Epithelial cell of prostate (primary cell): ENCODE results near the gene XKRX.
A peak's percentile ranks its signal among the peaks of the same experiment; 100 is the strongest.

Experiments
- DNase-seq: peaks from one replicate; pipeline ENCODE4 v3.0.0-alpha.2; 2011; ENCODE audit warnings: low read depth, low spot score
- H3K27ac ChIP-seq: fragments of 450-650 bp; 2 replicates; pipeline ENCODE4 v1.5.1; 2017; ENCODE audit warnings: mild to moderate bottlenecking

XKRX gene

GRCh38 chrX:100928660-100929613 lies at the start of gene XKRX:
XKRX (minus strand) TSS chrX:100928917; CDS start chrX:100928304, 613 bp downstream.
- no peak within 1 kb of the TSS for H3K27ac ChIP-seq
- DNase-seq = no peak

GRCh38 chrX:100976211-100976610 lies 47.5 kb upstream of the XKRX start:
- no peak overlapping the region for H3K27ac ChIP-seq
- DNase-seq = no peak

DNA sequence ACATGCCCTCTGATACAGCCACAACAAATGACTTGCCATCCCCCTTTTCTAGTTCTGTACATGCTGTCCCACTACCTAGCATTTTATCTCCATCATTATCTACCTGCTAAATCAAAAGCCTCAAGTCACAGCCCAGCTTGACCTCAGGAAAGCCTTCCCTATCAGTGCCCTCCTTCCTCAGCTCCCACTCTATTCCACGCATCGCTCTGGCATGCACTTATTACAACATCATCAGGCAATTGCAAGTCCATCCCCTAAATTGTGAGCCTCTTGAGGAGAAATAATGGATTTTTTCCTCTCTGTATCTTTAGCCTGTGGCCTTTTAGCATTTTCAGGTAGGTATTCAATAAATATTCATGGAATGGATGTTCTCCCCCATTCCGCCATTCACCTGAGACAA lies 46.5 kb upstream of the XKRX start:
- H3K27ac ChIP-seq = no peak overlapping the region
- no peak for DNase-seq

GRCh38 chrX:100973411-100973810 lies 44.7 kb upstream of the XKRX start:
- DNase-seq = no peak
- H3K27ac ChIP-seq = no peak overlapping the region

DNA sequence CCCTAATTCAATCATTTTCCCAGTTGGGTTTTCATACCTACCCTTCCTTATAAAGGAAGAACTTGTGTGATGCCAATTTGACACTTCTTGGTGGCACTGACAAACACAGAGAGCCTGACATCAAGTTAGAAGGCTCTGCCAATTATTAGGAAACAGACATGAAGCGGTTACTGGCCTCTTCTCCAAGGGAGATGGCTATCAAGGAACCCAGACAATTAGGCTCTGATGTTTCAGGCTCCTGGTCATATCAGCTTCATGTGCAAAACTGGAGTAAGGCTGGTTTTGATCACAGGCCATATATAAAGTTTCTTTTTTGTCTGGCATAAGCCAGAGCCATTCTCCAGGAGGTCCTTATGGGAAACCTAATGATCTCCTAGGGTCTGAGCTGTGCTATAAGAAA lies 41.2 kb upstream of the XKRX start:
- DNase-seq = no peak
- H3K27ac ChIP-seq = no peak overlapping the region

DNA sequence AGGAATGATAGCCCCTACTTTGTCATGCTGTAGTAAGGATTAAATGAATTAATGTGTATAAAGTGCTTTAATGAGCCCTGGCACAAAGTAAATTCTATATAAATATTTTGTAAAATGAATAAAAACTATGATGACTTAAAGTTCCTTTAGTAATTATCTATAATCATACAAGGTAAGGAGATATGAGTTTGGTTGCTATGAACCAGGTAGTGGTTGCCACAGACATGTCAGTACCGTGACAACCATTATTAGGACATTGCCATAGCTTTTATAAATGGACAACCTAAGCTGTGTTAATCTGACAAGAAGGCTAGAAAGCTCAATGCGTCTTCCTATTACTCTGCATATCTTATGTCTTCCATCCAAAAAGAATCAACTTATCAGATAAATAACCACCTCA lies 40.7 kb upstream of the XKRX start, which contains the start of gene ARL13A:
ARL13A (plus strand) TSS at position 301 of the 400 bp plus-strand sequence. CDS start 3,982 bp downstream, outside the sequence.
- DNase-seq = no peak
- H3K27ac ChIP-seq = no peak within 1 kb of the TSS

DNA sequence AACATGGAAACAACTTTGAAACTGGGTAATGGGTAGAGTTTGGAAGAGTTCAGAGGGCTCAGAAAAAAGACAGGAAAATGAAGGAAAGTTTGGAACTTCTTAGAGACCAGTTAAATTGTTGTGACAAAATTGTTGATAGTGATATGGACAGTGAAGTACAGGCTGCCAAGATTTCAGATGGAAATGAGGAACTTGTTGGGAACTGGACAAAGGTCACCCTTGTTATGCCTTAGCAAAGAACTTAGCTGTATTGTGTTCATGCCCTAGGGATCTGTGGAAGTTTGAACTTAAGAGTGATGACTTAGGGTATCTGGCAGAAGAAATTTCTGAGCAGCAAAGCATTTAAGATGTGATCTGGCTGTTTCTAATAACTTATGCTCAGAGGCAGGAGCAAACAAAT lies 35.6 kb upstream of the XKRX start:
- DNase-seq = no peak
- H3K27ac ChIP-seq = no peak overlapping the region

- H3K27ac ChIP-seq = no peak overlapping the region
- no peak for DNase-seq
Measured at GRCh38 chrX:100962811-100963210, 34.1 kb upstream of the XKRX start.

GRCh38 chrX:100948557-100948956 lies 19.8 kb upstream of the XKRX start:
- DNase-seq = no peak
- H3K27ac ChIP-seq = no peak overlapping the region

GRCh38 chrX:100946299-100946927 lies 17.7 kb upstream of the XKRX start:
- no peak overlapping the region for H3K27ac ChIP-seq
- DNase-seq = no peak

GRCh38 chrX:100944601-100945000 lies 15.9 kb upstream of the XKRX start:
- DNase-seq = no peak
- H3K27ac ChIP-seq = no peak overlapping the region

GRCh38 chrX:100939333-100939732 lies 10.6 kb upstream of the XKRX start:
- DNase-seq = no peak
- no peak overlapping the region for H3K27ac ChIP-seq

DNA sequence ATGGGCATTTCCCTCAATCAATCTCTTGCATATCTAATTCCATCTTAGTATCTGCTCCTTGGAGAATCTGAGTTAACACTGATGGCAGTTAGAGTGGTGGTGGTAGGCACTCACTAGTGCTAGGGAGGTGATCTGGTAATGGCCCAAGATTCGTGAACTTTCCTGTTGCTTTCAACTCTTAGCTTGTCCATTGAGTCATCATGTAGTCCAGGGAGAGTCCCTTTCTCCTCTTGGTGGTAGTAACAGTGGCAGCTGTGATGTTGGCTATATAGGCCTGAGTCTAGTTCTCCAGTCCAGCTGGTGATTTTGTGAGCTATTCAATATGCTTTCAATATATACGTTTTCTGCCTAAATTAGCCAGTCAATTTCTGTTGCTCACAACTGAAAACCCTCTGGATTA lies 7.0 kb upstream of the XKRX start:
- DNase-seq = no peak
- no peak overlapping the region for H3K27ac ChIP-seq

- H3K27ac ChIP-seq = no peak overlapping the region
- no peak for DNase-seq
Measured at GRCh38 chrX:100931925-100932285, 3.2 kb upstream of the XKRX start.

DNA sequence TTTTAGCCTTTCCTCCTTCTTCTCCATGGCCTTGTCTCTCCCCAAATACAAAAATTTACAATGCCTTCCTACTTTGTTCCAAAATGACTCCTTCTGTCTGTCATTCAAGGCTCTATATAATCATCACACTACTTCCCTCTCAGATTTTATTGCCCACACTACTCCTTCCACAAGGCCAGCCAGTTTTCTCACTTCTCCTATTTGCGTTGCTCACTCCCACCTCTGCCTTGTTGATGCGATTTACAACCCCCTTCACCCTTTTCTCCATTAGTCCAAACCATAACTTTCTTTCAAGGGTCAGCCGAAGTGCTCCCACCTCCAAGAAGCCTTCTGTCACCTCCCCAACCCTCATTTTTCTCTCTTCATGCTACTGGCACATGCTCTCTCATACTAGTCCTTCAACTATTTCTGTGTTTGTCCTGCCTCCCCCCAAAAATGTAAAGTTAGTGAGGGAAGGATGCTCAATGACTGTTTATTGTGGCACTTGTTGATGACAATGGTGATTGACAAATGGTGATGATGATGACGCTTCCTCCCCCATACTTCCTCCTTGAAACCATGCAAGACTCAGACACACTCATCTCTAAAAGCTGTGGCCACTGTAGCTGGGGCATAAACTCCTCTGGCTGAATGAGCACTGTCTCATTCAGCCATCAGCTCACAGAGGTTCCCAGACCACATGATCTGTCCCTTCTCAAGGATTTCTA lies 2.7 kb upstream of the XKRX start:
- no peak for DNase-seq
- H3K27ac ChIP-seq = no peak overlapping the region

DNA sequence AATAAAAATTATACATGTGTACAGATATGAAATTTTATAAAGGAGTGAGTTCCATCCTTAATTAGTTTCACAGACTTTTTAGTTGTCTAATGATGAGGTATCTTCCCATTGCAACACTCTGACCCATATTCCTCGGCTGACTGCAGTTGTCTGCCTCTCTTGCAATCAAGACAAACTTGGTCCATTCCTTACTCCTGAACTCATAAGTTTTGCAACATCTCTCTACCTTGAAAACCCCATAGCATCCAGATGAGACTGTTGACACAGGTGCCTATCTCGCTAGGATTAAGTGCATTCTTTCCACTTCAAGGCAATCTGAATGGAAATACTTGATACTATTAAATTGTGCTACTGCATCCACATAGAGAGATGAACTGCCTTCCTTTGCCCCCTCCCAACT lies 2.3 kb downstream of the XKRX start:
- no peak for DNase-seq
- H3K27ac ChIP-seq = no peak overlapping the region

DNA sequence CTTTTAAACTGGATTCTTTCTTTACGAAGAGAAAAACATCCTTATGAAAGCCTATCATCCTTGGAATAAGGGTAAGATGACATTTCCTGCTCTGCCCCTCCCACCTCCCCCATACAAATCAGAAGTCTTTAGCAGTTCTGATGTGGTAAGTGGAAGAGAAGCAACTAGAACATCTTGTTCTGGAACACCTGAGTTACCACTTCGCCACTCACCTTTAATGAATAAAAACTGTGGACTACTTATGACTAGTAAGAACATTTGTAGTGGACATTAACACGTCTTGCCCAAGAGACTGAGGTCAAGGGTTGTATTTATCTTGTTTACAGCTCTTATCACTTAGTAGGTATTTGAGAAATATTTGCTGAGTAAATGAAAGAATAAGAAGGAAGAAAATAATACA lies 4.3 kb downstream of the XKRX start:
- no peak overlapping the region for H3K27ac ChIP-seq
- no peak for DNase-seq

DNA sequence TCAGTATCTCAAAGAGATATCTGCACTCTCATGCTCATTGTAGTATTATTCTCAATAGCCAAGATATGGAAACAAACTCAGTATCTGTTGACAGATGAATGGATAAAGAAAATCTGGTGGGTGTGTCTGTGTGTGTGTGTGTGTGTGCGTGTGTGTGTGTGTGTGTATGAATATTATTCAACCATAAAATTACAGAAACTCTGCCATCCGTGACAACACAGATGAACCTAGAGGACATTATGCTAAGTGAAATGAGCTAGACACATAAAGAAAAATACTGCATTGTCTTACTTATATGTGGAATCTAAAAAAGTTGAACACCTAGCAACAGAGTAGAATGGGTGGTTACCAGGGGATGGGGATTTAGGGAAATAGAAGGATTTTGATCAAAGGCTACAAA lies 13.2 kb downstream of the XKRX start:
- H3K27ac ChIP-seq = no peak overlapping the region
- no peak for DNase-seq

GRCh38 chrX:100913111-100913510 lies 15.6 kb downstream of the XKRX start:
- no peak for DNase-seq
- peak overlapping the region; percentile 75 for H3K27ac ChIP-seq

GRCh38 chrX:100911731-100912130 lies 17.0 kb downstream of the XKRX start:
- DNase-seq = no peak
- peak overlapping the region; percentile 75 for H3K27ac ChIP-seq

- no peak overlapping the region for H3K27ac ChIP-seq
Measured at GRCh38 chrX:100905620-100906019, 23.1 kb downstream of the XKRX start.

More at GRCh38 chrX:100905620-100906019, 23.1 kb downstream of the XKRX start:
- no peak for DNase-seq
